Smooth muscle cell of bladder (primary cell): ENCODE data around the gene ELSPBP1. TPM values are rescaled to one million over a fixed set of nuclear protein-coding genes. Genes with fewer than 3 reads are reported as not detected.

ENCODE experiments used
- total RNA-seq: library from RNA; depleted of rRNA; stranded (reverse); fragments of >200 nt; gene quantifications from 2 replicates; pipeline ENCODE4 v1.2.3, GENCODE V29; 2014

ELSPBP1 gene
- total RNA-seq: not detected in 2 replicates

GRCh38 chr19:47994209-47994802 lies at the start of gene ELSPBP1:
Gene ELSPBP1 (plus strand): TSS chr19:47994632. CDS start chr19:48008668, 14,036 bp downstream.

GRCh38 chr19:47992070-47992469 lies 2.4 kb upstream of the ELSPBP1 start, which contains the start of gene BSPH1:
Gene BSPH1 (minus strand): TSS chr19:47992170. CDS start chr19:47992081, 89 bp downstream.

DNA sequence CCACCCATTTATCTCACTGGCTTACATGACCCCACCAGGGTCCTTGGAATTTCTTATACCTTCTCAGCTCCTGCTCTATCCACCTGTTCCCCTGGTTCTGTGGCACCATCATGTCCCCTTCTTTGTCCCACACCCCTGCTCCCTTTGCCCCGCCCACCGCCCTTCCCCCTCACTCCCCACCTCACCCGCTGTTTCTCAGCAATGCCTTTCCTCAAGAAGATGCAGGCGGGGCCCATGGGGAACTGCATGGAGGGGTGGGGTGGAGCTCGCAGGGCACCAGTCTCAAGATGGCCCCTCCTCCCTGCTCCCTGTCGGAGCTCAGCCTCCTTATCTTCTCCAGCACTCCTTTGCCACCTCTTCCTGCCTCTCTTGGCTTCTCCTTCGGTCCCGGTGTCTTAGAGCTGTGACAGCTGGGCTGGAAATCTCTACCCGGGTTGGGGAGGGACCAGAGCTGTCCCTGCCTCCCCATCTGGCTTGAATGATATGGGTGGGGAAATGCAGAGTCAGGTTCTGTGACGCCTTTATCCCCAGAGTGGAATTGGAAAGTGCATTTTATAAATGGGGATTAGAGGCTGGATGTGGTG lies 49.3 kb downstream of the ELSPBP1 start, which contains the start of gene CABP5:
Gene CABP5, minus strand, starts transcription at position 405 of the 584 bp plus-strand sequence. Its CDS starts 157 bp downstream, at position 248.

Other genes starting within 250 kb of the ELSPBP1 start
- gene NOP53, start 249.1 kb upstream of the ELSPBP1 start, total RNA-seq: 58.2 and 70.0 TPM in 2 replicates
- 147 and 172 TPM in 2 replicates for gene SELENOW, start 215.9 kb upstream of the ELSPBP1 start, total RNA-seq
- not detected in 2 replicates for gene TPRX1, start 190.1 kb upstream of the ELSPBP1 start, total RNA-seq
- gene CRX, start 172.7 kb upstream of the ELSPBP1 start, total RNA-seq: not detected in 2 replicates
- gene TPRX2, start 135.4 kb upstream of the ELSPBP1 start, total RNA-seq: not detected in 2 replicates
- 0.09 TPM in 1 of 2 replicates, not detected in the other for gene SULT2A1, start 108.3 kb upstream of the ELSPBP1 start, total RNA-seq
- not detected in 2 replicates for gene BSPH1, start 2.5 kb upstream of the ELSPBP1 start, total RNA-seq
- gene CABP5, start 49.4 kb downstream of the ELSPBP1 start, total RNA-seq: not detected in 2 replicates
- 11.8 and 12.9 TPM in 2 replicates for gene PLA2G4C, start 116.2 kb downstream of the ELSPBP1 start, total RNA-seq
- 5.4 and 6.8 TPM in 2 replicates for gene LIG1, start 175.7 kb downstream of the ELSPBP1 start, total RNA-seq
- 1.00 and 1.4 TPM in 2 replicates for gene ZSWIM9, start 176.0 kb downstream of the ELSPBP1 start, total RNA-seq